HL-60 (cell line): Measurements from ENCODE around the gene PTPN23.

Experiments used
- DNase-seq, 2 experiments: peaks; one replicate each; pipeline ENCODE4 v3.0.0-alpha.2; 2010 to 2020; ENCODE audit warnings: low read depth in 1 of 2, low spot score in 1 of 2
- H3K27ac ChIP-seq: fragments of 250-450 bp; sonication (Bioruptor Pico); replicated peaks from 2 replicates; pipeline ENCODE4 v1.5.1; 2020; ENCODE audit warnings: mild to moderate bottlenecking, moderate library complexity
- H3K27me3 ChIP-seq: fragments of 250-450 bp; sonication (Bioruptor Pico); 2 replicates; pipeline ENCODE4 v1.5.1; 2021; ENCODE audit warnings: mild to moderate bottlenecking, moderate library complexity; ENCODE audit not compliant: insufficient read depth, poor library complexity, severe bottlenecking
- H3K4me3 ChIP-seq: replicated peaks from 2 replicates; pipeline ENCODE4 v1.5.1; 2011; ENCODE audit warnings: mild to moderate bottlenecking, control low read depth, low read length; ENCODE audit not compliant: insufficient read depth
- CTCF ChIP-seq: IDR thresholded peaks from one replicate; pipeline ENCODE4 v1.5.1; 2011; ENCODE audit warnings: low read length, control low read depth, inconsistent platforms; ENCODE audit not compliant: insufficient read depth
- GABPA ChIP-seq: IDR thresholded peaks from 2 replicates; pipeline ENCODE4 v1.6.1; 2012; ENCODE audit warnings: low read depth
- POLR2AphosphoS5 ChIP-seq: IDR thresholded peaks from 2 replicates; pipeline ENCODE4 v1.6.1; 2012; ENCODE audit warnings: low read depth
- REST ChIP-seq: IDR thresholded peaks from 2 replicates; pipeline ENCODE4 v1.6.1; 2012; ENCODE audit warnings: low read depth; ENCODE audit not compliant: insufficient replicate concordance
- SPI1 ChIP-seq: IDR thresholded peaks from 2 replicates; pipeline ENCODE4 v1.6.1; 2012; ENCODE audit warnings: low read depth, mild to moderate bottlenecking, borderline replicate concordance

PTPN23 gene

DNA sequence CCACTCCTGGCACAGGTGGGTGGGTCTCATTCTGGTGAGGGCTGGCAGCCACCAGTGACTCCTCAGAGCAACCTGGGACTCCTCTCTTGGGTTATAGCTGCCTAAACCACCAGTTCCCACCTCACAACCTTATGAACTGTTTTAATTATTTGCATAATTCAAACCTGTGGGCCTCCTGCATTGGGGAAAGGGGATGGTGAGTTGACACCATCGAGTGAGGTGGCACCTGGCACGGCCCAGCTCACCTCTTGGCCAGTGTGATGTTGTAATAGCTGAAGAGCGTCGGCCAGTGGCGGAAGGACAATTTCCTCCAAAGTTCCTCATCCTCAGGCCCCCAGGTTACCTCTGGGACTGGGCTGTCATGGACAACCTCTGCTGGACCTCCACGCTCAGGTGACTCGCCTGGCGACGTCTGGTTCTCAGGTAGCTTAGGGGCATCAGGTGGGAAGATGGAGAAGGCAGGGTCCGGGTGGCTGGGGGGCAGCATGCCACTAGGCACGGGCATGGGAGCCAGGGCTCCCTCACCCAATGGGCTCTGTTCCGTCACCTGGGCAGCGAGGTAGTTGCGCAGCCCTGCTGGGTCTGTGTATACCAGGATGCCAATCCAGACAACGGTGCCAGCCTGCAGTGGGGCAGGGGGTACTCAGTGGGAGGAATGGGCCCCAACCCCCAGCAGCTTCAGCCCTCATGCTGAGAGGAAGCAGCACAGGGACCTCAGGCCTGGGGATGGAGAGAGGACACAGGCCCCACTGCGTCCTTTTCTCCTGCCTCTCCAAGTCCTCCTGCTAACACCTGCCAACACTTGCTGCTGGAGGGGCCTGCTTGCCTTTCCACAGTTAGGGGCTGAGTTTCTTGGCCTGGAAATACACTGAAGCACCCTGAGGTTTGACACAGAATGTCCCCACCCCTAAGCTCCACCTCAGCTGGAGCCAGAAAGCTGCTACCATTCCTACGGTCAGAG is 38.5 kb downstream of the PTPN23 start:
- DNase-seq, result no peak
- no peak overlapping the region for H3K4me3 ChIP-seq
- no peak overlapping the region for H3K27ac ChIP-seq
- TF ChIP-seq POLR2AphosphoS5 (no peak; the same call in 1 of the 2 replicates), REST (no peak), CTCF (no peak), SPI1 (no peak), GABPA (no peak)
- no peaks in the 10 kb centered on the region for H3K27me3 ChIP-seq

DNA sequence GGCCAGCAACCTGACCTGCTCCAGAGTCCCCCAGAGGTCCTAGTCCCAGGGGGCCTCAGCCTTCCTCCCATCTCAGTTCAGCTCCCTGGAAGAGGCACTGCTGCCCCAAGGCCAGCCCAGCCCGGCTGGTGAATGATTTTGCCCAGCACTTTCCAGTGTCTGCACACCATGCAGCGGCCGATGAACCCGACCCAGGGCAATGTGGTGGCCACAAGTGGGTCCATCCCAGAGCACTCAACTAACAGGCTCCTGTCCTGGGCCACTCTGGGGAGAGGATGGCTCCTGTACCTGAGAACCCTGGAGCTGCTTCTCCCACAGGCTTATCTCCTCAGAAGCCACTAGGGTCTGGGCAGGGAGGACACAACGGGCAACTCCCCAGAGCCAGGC is 39.2 kb downstream of the PTPN23 start:
- TF ChIP-seq GABPA (no peak), CTCF (no peak), POLR2AphosphoS5 (no peak), SPI1 (no peak), REST (no peak)
- no peaks in the 10 kb centered on the region for H3K27me3 ChIP-seq
- H3K27ac ChIP-seq, result no peak overlapping the region
- H3K4me3 ChIP-seq, result no peak overlapping the region
- no peak for DNase-seq

GRCh38 chr3:47420511-47421484 is 40.0 kb downstream of the PTPN23 start:
- H3K27ac ChIP-seq, result peak overlapping the region; percentile 77
- DNase-seq, result peak; percentile 81 to 94

More at GRCh38 chr3:47420511-47421484, 40.0 kb downstream of the PTPN23 start:
- TF ChIP-seq SPI1, result peak; percentile 50; the same call in 1 of the 2 replicates
- TF ChIP-seq REST, result no peak
- 0 out of 2 replicates have a peak, but pooled peaks have one; percentile 21 for TF ChIP-seq POLR2AphosphoS5
- peak; percentile 94 for TF ChIP-seq CTCF
- peak; percentile 77 for TF ChIP-seq GABPA
- Histone ChIP-seq H3K27me3 (no peaks in the 10 kb centered on the region), H3K4me3 (no peak overlapping the region)
